Dedifferentiated amniotic fluid mesenchymal stem cell (primary cell): ENCODE measurements around the gene THTPA.

Source experiments
- DNase-seq: peaks from one replicate; pipeline ENCODE4 v3.0.0-alpha.2; 2016; ENCODE audit errors: extremely low spot score

Gene THTPA, protein sequence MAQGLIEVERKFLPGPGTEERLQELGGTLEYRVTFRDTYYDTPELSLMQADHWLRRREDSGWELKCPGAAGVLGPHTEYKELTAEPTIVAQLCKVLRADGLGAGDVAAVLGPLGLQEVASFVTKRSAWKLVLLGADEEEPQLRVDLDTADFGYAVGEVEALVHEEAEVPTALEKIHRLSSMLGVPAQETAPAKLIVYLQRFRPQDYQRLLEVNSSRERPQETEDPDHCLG

DNA sequence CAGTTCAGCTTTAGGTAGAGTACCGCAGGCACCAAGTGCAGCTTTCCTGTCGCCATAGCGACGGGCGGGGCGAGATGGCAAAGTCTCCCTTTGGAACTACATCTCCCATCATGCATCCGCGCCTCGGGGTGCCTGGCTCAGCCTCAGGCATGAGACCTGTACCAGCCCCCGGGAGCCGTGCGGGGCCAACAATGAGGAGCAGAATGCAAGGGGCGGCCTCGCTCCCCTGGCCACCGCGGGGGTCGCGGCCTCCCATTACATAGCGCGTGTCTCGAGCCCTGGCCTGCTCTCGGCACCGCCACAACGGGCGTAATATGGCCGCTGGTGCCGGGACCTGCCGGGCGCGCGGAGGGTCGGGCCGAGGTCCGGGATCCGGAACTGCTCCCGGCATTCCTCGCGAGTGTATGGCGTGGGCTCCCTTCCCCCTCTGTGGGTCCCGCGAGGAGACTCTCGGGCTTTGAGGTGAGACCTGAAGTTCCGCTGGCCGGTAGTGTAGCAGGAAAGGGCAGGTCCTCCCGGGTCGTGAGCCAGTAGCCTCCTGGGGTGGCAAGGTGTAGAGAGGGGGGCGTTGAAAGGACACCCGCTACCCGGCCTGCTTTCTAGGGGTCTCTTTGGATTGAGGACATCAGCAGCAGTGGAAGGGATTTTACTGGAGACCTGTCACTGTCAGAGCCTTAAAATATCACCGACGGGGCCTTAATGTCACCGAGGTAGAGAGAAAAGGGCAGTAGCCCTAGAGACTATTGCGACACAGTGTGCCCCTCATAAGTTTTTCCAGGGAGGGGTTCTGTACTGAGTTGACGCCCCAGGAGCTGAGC, at the start of gene THTPA:
Gene THTPA (plus strand): TSS at position 390 of the 818 bp plus-strand sequence. CDS start 487 bp downstream, outside the sequence.
- peak; percentile 86 for DNase-seq

DNA sequence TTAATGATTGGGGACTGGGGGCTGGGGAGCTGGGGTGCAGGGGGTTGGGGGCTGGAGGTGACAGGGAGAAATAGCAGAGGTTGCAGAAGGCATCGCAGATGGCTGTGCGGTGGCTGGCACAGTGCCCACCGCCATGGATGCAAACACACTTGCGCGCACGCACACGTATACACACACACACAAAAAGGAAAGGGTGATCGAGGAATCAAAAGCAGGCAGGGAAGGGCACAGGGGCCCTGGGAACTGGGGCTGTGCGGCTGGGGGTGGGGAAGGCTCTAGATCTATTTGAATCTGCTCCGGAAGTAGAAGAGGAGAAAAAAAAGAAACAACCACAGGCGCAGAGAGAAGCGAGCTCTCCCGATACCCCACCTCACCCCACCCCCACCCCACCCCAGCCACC, 43.9 kb upstream of the THTPA start:
- DNase-seq, result no peak

DNA sequence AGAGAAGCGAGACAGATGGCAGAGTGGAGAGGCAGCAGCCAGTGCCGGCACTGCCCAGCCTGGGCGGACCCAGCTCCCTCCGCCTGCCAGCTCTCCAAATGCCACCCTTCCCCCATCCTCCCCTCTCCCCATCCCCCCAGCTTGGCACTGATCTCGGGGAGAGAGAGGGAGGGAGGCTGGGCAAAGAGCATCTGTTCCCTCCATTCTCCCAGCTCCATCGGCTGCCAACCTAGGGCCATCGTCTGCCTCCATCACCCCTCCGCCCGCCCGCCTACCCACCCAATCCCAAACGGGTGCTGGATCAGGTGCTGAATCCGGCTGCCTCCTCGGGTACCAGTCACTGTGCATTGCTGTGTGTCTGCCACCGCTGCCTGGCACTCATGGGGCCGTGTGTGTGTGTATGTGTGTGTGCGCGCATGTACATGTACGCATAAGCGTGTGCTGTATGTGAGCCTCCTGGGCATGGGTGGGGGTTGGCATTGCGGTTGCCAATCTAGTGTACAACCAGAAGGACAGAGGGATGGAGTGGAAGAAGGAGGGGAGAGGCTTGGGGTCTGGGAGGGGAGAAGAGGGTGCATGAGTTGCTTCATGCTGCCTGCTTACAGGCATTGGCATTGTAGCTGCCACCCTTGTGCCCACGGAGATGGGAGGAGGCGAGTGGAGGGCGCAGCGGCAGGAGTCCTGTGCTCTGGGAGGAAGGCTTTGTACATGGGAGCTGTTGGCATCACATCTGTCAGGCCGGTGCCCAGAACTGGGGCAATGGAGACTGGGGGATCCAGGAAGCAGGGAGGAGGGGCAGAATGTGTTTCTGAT, 42.9 kb upstream of the THTPA start:
- DNase-seq, result no peak

DNA sequence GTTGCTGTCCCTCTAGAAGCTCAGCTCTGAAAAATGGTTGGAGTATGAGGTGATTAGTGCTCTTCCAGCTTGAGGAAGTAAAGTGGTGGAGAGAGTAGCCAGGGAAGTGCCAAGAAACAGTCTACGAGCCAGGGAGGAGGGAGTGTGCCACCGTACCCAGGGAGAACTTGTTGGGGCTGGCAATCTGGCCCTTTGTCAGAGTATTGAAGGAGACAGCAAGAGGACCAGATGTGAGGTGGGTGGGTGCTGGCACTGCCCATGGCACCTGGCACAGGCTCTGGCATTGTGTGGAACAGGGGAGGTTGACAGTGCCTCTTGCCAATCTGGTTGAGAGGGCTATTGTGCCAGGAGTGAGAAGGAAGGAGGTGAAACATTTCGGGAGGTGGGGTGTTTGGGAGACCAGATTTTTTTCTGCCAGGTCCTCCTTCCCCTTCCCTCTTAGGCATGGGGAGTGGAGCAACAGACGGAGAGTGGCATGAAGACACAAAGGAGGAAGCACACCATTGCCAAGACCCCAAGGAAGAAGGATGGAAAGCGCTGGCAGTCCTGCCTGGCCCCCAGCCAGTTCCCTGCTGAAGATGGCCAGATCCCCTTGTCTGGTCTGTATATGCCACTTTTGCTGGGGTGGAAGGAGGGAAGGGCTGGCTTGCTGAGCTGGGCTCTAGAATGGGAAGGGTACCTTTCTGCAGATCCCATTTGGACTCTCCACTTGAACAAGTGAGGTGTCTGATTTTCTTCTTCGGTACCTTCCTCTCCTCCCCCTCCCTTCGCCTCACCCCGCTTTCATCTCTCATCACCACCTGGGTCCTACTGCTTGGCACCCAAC, 42.0 kb upstream of the THTPA start:
- no peak for DNase-seq

DNA sequence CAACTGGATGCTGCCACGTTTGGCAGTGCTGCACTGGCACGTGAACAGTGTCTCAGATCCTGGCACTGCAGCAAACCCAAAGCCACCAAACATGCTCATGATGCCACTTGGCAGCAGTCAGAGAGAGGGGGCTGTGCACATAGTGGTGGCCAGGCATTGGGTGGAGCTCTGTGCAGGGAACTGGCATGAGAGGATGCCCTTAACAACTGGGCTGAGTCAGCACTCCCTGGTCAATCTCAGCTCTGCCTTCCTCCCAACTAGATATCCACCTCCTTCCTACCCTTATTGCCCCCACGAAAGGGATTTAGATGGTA, 41.5 kb upstream of the THTPA start:
- DNase-seq, result no peak

DNA sequence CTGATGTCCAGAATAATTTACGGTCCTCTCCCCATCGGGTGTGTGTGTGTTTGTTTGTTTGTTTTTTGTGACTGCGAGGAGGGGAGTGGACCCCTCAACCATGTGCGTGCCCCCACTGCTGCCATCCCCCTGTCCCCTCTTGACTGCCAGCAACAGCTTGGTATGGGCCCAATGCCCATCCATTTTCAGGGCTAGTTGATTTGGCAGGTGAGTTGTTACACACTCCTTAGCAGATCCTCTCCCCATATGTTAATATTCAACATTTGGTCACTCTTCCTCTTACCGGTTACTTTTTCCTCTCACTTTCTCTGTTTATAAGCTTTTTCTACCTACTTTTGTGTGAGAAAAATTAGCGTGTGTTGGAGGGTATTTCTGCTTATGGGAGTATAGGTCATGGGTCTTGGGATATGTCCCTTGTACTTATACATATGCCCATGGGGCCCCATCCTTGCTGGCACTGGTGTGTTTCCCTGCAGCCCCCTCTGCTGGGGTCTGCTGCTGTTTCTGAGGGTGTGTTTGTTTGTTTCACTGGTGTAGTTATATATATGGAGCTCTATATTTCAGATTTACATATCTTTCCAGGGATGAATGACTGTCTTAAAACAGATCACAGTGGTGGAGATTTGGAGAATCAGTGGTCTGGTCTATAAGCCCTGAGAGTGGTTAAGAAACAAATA, 38.3 kb upstream of the THTPA start:
- no peak for DNase-seq

DNA sequence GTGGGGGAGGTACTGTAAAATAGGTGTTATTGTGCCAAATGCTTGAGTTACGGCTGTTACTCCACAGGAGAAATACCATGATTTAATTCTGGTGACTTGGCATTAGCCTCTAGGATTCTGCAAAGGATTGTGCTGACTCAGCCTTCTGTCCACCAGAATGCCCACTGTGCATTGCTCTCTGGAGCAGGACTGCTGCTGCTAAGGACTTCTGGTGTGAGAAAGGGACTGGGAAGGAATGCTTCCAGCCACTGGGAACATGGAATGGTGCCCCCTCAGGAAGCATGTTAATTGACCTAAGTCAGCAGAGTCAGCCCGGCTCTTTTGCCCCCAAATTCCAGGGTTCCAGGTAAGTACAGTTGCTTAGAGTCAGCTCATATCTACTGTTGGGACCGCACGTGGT, 37.4 kb upstream of the THTPA start:
- DNase-seq, result no peak

DNA sequence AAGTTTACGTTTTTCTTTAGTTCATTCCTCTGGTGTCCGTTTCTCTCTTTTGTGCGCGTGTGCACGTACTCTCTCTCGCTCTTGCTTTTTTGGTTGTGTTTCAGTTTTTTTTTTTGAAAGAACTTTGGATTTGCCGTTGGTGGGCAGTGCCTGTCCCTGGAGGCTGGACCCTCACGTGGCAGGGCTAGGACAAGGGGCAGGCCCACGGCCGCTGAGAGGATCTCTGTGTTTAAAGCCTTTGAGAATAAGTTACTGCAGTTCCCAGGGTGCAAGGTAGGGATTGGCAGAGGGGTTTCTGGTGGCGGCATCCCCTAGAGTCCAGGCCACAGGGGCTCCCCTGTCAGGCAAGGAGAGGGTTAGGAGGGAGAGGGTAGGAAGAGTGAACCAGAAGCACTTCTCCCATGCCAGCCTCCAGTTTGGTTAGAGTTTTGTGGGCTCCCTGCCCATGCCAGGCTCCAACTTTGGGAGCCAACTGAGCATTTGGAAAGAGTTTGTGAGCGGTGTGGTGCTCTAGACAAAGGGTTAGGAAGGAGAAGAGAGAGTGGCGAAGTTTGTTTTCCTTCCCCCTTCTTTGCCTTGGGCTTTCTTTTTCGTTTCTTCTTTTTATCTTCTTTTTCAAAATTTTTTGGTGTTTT, 35.1 kb upstream of the THTPA start:
- DNase-seq, result no peak

DNA sequence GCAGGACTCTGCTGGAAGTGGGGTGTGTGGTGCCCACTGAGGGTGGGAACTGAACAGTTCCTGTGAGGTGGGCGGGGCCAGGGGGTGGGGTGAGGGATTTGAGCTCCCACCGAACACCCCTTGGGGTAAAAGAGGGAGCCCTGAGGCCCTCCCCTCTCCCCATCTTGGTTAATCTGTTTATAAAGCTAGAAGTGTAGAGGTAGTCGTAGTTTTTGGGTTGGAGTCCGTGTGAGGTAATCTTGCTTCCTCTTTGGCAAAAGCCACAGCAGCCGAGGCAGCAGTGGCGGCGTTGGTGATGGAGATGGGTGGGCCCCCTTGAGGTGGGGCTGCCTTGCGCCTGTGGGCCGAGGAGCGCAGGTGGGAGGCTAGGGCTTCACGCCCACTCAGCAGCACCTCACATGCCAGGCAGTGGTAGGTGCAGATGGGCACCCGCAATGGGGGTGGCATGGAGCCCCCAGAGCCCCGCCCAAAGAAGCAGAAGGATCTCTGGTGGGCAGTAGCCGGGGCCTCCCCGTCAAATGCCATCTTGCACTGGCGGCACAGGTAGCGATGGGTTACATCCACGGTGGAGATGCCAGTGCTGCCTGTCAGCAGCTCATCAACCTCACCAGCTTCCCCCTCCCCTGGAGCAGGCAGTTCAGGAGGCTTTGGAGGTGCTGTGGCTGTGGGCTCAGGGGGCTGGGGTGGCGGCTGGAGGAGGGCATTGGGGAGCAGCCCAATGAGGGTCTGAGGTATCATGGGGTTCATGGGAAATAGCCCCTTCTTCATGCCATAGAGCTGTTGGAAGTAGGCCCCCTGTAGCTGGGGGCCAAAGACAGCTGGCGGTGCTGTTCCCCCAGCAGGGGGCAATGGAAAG, 34.1 kb upstream of the THTPA start:
- no peak for DNase-seq

DNA sequence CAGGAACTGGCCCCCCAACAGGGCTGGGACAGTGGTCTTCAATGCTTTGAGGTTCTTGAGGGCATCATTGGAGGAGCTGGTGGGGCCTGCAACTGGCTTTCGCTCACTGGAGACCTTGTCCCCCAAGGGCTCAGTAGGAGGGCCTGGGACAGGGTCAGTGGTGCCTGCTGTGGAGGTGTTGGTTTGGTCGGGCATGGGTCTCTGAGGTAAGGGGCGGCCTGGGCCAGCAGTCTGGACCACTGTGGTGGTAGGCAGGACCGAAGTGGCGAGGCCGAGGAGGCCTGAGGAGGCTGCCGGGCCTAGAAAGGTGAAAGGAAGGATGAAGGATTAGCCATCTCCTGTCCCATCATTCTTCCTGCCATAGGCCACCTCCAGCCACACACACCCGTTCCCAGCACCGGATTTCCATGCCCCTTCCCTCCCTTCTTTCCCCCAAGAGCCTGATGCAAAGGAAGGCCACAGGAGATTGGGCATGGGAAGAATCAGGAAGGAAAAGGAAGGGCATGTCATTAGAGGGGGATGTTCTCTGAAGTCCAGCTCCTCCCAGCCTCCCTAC, 33.4 kb upstream of the THTPA start:
- DNase-seq, result no peak

DNA sequence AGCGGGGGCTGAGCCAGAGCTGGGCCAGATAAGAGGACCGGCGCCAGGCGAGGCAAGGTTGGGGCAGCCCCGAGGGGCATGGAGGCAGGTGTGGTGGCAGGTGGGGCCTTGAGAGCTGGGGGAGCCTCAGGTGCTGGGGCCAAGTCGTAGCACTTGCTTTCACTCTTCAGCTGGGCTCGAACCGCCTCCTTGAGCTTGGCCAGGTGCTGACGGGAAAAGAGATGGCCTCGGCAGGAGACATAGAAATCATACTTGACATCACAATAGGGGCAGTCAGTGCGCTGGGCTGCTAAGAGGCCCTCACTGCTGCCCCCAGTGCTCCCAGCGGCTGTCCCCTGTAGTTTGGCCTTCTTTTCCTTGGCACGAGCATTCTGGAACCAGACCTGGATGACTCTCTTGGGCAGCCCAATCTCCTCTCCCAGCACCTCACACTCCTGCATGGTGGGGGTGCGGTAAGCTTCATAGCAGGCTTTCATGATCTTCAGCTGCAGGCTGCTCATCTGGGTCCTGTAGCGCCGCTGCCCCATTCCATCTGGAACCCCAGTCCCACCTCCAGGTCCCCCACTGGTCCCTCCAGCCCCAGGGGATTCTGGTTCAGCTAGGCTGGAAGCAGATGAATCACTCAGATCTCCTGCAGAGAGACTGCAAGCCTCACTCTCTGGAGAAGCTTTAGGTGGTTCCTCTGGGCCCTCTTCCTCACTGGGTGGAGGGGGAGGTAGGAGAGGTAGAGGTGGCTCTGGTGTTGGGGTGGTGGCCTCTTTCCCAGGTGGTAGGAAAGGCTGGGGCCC, 32.6 kb upstream of the THTPA start:
- DNase-seq, result no peak

DNA sequence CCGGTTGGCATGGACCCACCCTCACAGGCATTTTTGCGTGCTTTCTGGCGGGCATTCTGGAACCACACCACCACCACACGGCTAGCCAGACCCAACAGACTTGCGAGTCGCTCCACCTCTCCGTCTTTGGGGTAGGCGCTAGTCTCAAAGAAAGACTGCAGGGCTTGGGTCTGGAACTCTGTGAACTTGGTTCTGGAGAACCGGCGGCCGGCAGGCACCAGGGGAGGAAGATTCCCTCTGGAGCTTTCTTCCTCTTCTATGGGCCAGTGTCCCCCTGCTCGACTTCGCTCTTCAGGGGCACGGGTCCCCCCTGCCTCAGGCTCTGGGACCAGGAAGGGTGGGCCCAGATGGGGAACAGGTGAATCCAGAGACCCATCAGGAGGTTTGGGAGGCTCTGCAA, 31.1 kb upstream of the THTPA start:
- no peak for DNase-seq

DNA sequence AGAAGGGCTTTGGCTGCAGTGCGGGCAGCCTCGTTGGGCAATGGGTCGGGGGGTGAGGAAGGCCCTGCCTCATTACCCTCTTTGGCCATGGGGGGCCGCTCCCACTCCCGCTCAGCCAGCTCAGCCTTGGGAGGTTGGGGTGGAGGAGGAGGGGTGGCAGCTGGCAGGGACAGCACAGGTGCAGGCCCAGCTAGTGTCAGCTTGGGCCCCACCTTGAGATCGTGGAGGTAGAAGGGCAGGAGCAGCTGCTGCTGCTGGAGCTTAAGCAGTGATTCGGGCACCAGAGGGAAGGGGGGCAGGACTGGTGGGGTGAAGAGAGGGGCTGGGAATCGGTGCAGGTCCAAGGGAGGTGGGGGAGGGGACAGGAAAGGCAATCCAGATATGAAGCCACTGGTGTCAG, 30.5 kb upstream of the THTPA start:
- DNase-seq, result no peak

DNA sequence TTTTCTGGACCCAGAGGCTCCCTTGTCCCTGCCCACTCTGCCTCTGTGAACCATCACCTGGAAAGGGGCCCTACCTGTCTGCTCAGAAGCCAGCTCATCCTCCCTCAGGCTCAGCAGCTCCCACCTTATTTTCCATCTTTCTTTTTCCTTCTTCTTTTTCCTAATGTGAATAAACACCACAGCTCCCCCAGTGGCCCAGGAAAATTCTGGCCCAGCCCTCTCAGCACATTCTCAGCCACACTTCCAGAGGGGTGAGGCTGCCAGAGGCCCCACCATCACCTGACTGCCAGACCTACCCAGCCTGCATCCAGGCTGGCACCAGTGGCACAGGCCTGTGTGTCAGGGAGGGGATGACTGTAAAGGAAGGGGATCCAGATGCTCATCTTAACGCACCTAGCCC, 27.5 kb upstream of the THTPA start:
- DNase-seq, result no peak

DNA sequence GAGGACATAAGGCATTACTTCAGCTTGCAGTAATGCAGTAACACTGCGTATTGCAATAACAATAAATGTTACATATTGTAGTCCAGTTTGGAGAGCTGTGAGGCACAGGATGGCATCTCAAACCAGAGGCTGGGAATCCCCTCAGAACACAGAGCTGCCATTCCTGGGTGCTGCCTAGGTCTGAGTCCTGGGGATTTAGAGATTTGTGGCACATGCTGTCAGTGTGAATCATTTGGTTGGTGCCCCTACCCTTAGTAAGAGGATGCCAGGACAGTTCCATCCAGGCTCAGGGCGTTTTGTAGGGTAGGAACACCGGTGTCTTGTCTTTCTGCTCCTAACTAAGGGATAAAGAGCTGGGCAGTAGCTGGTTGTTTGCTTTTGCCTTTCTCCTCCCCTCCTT, 27.1 kb upstream of the THTPA start:
- DNase-seq, result no peak

DNA sequence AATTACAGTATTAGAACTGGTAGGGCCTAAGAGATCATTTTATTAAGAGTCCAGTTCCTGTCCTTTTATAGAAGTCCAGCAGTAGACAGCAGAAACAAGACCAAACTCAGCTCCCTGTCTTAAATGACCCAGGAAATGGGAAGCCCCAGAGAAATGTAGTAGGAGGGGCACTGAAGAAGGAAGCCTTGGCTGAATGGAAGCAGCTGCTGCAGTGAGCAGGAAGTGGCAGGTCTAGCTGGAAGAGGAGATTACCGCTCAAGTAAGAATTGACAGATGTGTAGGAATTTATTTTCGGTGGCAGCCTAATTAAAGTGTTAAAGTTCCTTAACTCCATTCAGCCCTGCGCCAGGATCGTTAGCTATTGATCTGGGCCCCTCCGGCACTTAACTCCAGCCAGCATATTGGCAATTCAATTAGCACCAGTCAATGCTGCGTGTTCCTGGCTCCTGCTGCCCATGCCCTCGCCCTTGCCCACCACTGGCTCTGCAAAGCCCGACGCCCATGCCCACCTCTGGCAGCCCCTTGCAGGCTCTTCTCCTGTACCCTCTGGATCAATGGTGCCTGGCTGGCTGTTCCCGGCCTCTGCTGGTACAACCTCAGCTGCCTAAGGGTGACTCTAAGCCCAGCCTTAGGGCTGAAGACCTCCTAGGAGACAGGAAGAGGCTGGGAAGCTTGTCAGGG, 25.6 kb upstream of the THTPA start:
- DNase-seq, result no peak

DNA sequence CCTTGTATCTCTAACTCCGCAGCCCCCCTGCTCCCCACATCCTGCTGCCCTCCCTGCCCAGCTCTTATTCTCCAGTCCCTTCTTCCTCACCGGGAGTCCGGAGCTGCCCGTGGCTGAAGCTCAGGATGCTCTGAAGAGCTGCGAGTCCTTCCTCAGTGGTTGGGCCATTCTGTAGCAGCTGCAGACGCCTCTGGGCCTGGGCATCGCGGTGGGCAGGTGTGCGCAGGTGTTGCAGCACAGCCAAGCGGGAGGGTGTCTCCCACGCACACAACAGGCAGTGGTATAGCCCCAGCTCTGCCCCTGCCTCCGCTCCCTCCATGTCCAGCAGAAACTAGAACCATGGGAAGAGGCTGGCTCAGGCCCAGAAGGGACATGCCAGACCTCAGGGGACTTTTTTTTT, 24.7 kb upstream of the THTPA start:
- DNase-seq, result no peak

DNA sequence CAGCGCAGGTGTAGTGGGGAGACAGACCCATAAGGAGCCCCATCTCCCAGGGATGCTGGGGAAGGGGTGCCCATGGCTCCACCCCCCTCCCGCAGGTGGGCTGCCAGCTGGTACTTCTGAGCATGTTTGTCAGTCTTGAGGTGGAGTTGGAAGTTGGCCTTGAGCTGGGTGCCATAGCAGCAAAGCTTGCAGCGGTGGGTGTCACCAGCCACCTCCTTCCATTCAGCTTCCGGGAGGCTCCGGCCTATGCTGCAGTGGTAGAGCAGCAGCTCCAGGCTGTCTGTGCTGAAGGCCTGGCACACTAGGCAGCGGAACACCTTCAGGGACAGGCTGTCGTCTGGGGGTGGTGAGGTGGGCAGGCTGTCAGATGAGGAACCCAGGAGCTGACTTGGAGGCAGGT, 23.4 kb upstream of the THTPA start:
- no peak for DNase-seq
